ENCODE data around the gene GATAD2A.

GATAD2A gene

DNA sequence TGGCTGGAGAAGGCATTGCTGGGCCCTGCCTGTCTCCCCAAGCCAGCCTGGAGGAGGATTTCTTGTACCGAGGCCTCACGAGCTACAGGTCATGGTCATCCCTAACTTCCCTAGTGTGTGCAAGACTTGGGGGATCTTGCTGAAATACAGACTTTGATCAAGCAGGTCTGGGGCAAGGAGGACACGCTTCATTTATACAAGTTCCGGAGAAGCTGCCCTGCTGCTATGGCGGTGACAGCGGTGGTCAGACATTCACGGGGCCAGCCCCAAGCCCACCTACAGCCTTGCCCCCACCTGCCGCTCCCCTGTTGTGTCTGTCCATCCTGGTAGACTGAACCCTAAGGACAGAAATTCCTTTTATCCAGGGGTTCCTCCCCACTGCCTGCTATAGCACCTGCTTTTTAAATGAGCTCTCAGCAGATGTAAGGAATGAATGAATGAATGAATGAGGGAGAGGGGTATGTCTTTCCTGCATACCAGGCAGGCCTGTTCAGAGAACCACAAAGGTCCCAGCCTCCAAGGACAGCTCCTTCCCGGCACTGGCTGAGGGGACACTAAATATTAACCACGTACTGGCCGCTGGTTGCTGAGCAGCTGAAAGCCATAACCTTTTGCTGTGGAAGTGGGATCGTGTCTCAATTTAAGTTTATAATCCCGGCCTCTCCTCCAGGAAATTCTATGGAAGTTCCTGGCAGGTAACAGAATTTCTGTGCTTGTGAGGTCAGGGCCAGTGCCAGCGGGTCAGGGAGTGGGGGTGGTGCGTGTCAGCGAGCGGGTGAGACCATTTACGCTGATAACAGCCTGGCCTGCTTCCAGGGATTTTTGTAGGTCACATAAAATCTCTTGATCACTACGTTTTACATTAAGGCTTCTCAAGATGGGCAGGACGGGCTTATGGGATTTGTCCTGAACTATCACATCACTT lies 82.7 kb downstream of the GATAD2A start:
- Histone ChIP-seq H2AFZ (ENCODE audit: low read length) (no peak overlapping the region), H3K9ac (ENCODE audit: low read depth, low read length, poor library complexity, severe bottlenecking) (peak overlapping the region; percentile 61), H3K9me2 (replicated peaks; ENCODE audit: low read depth, low read length) (no peaks in the 10 kb centered on the region), H3K4me2 (ENCODE audit: low read depth, low read length, poor library complexity, severe bottlenecking) (peak overlapping the region; percentile 62), H3K36me3 (ENCODE audit: insufficient read depth, low read length) (peaks cover 39% of the 10 kb centered on the region; the same call in 1 of the 2 replicates), H3K4me1 (ENCODE audit: insufficient read depth, low read length, poor library complexity, severe bottlenecking) (peaks cover 35% of the 10 kb centered on the region), H3K79me2 (ENCODE audit: insufficient read depth, low read length) (peaks cover 78% of the 10 kb centered on the region), H4K20me1 (ENCODE audit: insufficient read depth, low read length, poor library complexity, severe bottlenecking) (peaks cover 20% of the 10 kb centered on the region), H3K9me3 (ENCODE audit: insufficient read depth, low read depth, low read length) (no peaks in the 10 kb centered on the region), H3K4me3 (ENCODE audit: low read length, poor library complexity, severe bottlenecking) (peak overlapping the region; percentile 41), H3K27me3 (ENCODE audit: insufficient read depth, low read length, poor library complexity, severe bottlenecking) (no peaks in the 10 kb centered on the region), H3F3A (ENCODE audit: low read depth) (peaks cover 8% of the 10 kb centered on the region; the same call in 1 of the 2 replicates)
- TF ChIP-seq EZH2phosphoT487 (IDR thresholded peaks at IDR 0.05; ENCODE audit: borderline replicate concordance): no peak
- TF ChIP-seq CTCF (conservative IDR thresholded peaks at IDR 0.05; ENCODE audit: low read length): no peak

GRCh38 chr19:19488875-19489690 lies 83.6 kb downstream of the GATAD2A start:
- Histone ChIP-seq H4K20me1 (ENCODE audit: insufficient read depth, low read length, poor library complexity, severe bottlenecking) (peaks cover 20% of the 10 kb centered on the region), H3K9me2 (replicated peaks; ENCODE audit: low read depth, low read length) (no peaks in the 10 kb centered on the region), H3K9ac (ENCODE audit: low read depth, low read length, poor library complexity, severe bottlenecking) (peak overlapping the region; percentile 61), H3K79me2 (ENCODE audit: insufficient read depth, low read length) (peaks cover 76% of the 10 kb centered on the region), H3K9me3 (ENCODE audit: insufficient read depth, low read depth, low read length) (no peaks in the 10 kb centered on the region), H3K4me2 (ENCODE audit: low read depth, low read length, poor library complexity, severe bottlenecking) (peak overlapping the region; percentile 62), H2AFZ (ENCODE audit: low read length) (no peak overlapping the region), H3F3A (ENCODE audit: low read depth) (peaks cover 8% of the 10 kb centered on the region; the same call in 1 of the 2 replicates), H3K36me3 (ENCODE audit: insufficient read depth, low read length) (peaks cover 44% of the 10 kb centered on the region; the same call in 1 of the 2 replicates), H3K27me3 (ENCODE audit: insufficient read depth, low read length, poor library complexity, severe bottlenecking) (no peaks in the 10 kb centered on the region), H3K4me3 (ENCODE audit: low read length, poor library complexity, severe bottlenecking) (peak overlapping the region; percentile 41), H3K4me1 (ENCODE audit: insufficient read depth, low read length, poor library complexity, severe bottlenecking) (peaks cover 35% of the 10 kb centered on the region)
- TF ChIP-seq EZH2phosphoT487 (IDR thresholded peaks at IDR 0.05; ENCODE audit: borderline replicate concordance) (no peak), CTCF (conservative IDR thresholded peaks at IDR 0.05; ENCODE audit: low read length) (no peak)

GRCh38 chr19:19489804-19490204 lies 84.3 kb downstream of the GATAD2A start:
- TF ChIP-seq CTCF (conservative IDR thresholded peaks at IDR 0.05; ENCODE audit: low read length) (no peak), EZH2phosphoT487 (IDR thresholded peaks at IDR 0.05; ENCODE audit: borderline replicate concordance) (no peak)
- Histone ChIP-seq H3K4me2 (ENCODE audit: low read depth, low read length, poor library complexity, severe bottlenecking) (peak overlapping the region; percentile 62), H2AFZ (ENCODE audit: low read length) (no peak overlapping the region), H3K4me1 (ENCODE audit: insufficient read depth, low read length, poor library complexity, severe bottlenecking) (peaks cover 34% of the 10 kb centered on the region), H3K36me3 (ENCODE audit: insufficient read depth, low read length) (peaks cover 51% of the 10 kb centered on the region; the same call in 1 of the 2 replicates), H3K27me3 (ENCODE audit: insufficient read depth, low read length, poor library complexity, severe bottlenecking) (no peaks in the 10 kb centered on the region), H3F3A (ENCODE audit: low read depth) (peaks cover 8% of the 10 kb centered on the region; the same call in 1 of the 2 replicates), H3K79me2 (ENCODE audit: insufficient read depth, low read length) (peaks cover 73% of the 10 kb centered on the region), H3K9me2 (replicated peaks; ENCODE audit: low read depth, low read length) (no peaks in the 10 kb centered on the region), H4K20me1 (ENCODE audit: insufficient read depth, low read length, poor library complexity, severe bottlenecking) (peaks cover 20% of the 10 kb centered on the region), H3K9ac (ENCODE audit: low read depth, low read length, poor library complexity, severe bottlenecking) (peak overlapping the region; percentile 61), H3K4me3 (ENCODE audit: low read length, poor library complexity, severe bottlenecking) (peak overlapping the region; percentile 20), H3K9me3 (ENCODE audit: insufficient read depth, low read depth, low read length) (no peaks in the 10 kb centered on the region)

Measured in Loucy (cell line).